Stimulated activated CD4-positive, alpha-beta T cell treated with anti-CD3 and anti-CD28 coated beads, Interleukin-1b, Interleukin-23, amount 100 ng/mL, for 24 hours (primary cell): ENCODE results near the gene SLC44A2.

Source experiments
- DNase-seq, 4 experiments: peaks; one replicate each; pipeline ENCODE4 v3.0.0-alpha.2; 2020; ENCODE audit warnings: low read depth in 4 of 4, low spot score in 1 of 4

Gene SLC44A2

DNA sequence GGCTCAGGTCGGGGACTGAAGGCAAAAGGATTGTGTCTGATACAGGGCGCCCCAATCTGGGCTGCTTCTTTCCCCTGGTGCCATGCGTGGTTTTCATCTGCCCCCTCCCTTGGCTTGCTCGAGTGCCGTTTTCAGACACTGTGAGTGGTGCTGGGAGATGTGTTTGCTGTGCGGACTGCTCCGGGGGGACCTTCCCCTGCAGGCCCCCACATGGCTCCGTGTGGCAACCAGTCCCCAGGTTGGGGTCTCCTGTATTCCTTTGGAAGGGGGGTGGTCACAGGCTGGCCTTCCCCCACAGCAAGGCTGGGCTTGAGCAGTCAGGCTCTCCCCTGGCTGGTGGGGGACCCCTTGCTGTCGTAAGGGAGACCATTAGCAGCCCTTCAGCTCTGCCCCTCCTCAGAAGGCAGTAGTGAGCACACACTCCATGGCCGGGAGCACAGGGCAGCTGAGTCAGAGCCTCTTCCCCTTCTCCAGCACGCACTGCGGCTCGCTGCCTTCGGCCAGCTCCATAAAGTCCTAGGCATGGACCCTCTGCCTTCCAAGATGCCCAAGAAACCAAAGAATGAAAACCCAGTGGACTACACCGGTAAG, 55.3 kb downstream of the SLC44A2 start:
- no peak for DNase-seq

- no peak for DNase-seq
Measured at GRCh38 chr19:10681658-10682057, 56.3 kb downstream of the SLC44A2 start.

DNA sequence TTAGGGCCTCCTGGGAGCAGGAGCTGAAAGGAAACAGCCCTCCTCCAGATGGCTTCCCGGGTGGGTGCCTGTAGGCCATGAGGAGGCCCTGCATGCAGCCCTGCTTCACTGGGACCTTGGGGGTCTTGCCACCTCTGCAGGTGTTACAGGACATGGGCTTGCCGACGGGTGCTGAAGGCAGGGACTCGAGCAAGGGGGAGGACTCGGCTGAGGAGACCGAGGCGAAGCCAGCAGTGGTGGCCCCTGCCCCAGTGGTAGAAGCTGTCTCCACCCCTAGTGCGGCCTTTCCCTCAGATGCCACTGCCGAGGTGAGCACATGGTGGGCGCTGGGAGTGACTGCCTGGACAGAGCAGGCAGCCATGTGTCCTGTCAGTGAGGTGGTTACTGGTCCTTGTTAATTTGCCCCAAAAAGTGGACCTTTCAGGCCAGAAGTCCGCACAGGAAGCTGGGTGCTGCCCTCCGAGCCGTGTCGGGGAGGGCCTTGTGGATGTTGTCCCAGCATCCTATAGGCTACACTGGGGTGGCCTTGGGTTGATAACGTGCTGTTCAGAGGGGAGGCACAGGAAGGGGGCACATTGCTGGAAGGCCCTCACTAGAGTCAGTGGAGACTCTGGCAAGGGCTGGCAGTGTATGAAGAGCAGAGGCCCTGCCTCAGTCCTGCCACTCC, 57.2 kb downstream of the SLC44A2 start:
- no peak for DNase-seq

- DNase-seq, result no peak
Measured at GRCh38 chr19:10683064-10683426, 57.7 kb downstream of the SLC44A2 start.

DNA sequence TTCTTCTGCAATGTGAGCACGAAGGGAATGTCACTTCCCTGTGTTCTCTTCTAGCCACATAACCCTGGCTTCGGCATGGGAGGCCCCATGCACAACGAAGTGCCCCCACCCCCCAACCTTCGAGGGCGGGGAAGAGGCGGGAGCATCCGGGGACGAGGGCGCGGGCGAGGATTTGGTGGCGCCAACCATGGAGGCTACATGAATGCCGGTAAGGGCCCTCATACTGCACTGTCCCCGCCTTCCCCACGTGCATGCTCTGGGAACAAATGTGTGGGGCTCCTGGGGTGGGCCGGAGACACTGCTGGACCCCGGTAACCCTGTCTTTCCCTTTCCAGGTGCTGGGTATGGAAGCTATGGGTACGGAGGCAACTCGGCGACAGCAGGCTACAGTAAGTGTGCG, 58.2 kb downstream of the SLC44A2 start:
- DNase-seq, result no peak

- no peak for DNase-seq
Measured at GRCh38 chr19:10685210-10685609, 59.9 kb downstream of the SLC44A2 start.

GRCh38 chr19:10686193-10686592, 60.8 kb downstream of the SLC44A2 start:
- DNase-seq, result no peak

- DNase-seq, result no peak
Measured at GRCh38 chr19:10686661-10687517, 61.5 kb downstream of the SLC44A2 start.

DNA sequence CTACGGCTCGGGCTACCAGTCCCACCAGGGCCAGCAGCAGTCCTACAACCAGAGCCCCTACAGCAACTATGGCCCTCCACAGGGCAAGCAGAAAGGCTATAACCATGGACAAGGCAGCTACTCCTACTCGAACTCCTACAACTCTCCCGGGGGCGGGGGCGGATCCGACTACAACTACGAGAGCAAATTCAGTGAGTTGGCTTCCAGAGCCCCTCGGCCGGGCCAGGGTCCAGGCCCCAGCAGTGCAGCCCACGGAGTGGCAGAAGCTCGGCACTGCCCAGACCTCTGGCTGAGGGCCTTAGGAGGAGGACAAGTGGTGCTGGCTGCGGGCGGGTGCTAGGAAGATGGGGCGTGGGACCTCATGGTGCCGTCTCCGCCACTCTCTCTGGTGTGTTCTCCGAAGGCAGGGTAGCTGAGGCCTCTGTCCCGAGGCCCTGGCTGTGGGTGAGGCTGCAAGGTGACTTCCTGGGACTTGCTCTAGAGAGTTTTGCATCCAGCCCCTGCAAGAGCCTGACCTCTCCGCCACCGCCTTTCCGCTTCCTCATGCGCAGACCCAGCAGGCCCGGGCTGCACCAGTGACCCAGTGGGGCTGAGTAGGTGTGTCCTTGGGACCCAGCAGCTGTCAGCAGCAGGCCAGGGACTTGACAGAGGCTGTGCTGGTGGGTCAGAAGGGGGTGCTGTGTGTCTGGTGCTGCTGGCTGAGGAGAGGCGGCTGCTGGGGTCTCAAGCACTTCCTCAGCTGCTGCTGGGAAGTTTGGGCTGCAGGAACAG, 62.4 kb downstream of the SLC44A2 start:
- DNase-seq, result no peak

DNA sequence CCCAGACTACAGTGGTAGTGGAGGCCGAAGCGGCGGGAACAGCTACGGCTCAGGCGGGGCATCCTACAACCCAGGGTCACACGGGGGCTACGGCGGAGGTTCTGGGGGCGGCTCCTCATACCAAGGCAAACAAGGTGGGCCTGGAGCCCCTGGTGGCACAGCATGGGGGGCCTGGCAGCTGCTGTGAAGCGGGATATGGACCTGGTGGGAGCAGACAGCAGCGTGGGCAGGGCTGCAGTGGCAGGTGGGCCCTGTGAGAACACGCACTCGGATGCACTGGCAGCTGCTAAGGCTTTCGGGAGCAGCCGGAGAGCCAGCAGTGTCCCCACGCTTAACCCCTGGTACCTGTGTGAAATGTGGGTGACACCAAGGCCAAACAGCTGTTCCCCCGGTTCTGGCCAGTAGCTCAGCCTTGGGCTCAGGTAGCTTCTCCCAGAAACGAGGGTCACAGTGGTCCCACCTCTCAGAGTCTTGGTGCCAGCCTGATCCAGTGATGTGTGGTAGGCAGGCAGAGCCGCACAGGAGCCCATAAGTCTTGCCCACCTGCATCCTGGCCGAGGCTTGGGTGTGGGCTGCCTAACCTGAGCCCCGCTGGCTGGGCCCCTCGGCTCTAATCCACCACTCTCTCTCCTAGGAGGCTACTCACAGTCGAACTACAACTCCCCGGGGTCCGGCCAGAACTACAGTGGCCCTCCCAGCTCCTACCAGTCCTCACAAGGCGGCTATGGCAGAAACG, 63.4 kb downstream of the SLC44A2 start:
- DNase-seq, result no peak

- no peak for DNase-seq
Measured at GRCh38 chr19:10690341-10690781, 65.0 kb downstream of the SLC44A2 start.

DNA sequence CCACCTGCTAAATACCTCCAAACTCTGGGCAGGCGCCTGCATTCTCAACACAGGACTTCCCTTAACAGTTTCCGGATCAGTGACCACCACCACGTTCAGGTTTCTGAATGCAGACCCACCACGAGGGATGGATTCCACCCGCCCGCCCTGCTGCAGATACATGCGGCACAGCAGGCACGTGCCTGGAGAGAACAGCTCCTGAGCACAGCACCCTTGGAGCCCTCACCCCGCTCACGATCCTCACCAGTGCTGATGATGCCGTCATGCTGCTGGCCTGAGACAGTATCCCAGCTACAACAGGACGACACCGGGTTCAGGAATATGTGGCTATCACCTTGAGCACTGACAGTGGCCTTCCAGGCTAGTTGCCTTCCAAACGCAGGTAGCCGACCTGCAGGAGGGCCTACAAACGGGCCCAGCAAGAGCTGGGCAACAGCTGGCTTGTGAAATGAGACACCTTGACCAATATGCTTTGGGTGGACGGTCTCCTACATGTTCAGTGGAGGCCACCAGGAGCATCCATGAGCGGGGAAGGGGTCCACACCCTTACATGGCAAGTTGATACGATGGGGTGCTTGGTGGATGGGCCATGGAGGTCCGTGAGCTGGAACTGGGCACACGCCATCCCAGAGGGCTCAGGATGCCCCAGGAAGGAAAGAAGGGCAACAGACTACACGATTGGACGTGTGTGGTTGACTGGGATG, 66.0 kb downstream of the SLC44A2 start:
- DNase-seq, result no peak

DNA sequence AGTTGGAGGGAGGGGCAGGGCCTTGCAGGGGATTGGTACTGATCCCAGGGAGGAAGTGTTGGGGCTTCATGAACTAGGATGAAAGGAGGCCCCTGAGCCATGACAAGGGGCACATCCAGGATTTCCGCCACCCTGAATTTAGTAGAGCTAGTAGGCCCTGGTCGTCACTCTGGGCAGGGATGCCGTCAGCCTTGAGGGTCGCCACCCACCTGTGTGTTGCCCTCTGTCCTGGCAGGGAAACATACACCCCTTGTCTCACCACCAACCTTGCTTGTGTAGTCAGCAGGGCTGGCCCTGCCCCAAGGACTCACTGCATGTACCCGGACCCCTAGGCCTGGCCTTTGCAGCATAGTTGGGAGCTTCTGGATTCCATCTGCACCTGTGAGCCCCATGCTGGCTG, 66.5 kb downstream of the SLC44A2 start:
- DNase-seq, result no peak

DNA sequence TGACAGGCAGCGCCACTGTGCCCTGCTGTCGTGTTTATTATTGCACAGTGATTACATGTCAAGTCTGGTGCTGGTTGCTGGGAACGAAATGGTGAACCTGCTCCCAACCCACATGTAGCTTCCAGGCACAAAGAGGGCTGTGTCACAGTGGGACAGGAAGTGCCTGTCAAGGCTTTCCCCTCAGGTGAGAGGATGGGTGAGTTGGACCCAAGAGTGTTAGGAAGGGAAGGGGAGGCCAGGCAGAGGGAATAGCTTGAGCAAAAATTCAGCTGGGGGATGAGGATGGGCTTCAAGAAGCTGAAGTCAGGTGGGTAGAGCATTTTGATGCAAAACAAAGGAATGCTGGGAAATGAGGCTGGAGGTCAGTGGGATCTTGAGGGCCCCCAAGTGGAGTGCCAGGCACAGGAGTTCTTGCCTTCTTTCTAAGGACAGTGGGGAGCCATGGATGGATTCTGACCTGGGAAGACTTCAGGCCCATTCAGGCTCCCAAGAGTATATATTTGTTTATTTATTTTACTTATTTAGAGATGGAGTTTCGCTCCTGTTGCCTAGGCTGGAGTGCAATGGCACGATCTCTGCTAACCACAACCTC, 67.4 kb downstream of the SLC44A2 start:
- DNase-seq, result no peak
